Sigmoid colon (tissue), 4 donors: ENCODE results near the gene UBALD2.

ENCODE experiments used
- EP300 ChIP-seq, 4 donors: sonication (generic); formaldehyde crosslinking; IDR thresholded peaks; one replicate each; pipeline ENCODE4 v1.6.1; 2017; ENCODE audit warnings: antibody characterized with exemption in 4 of 4
- POLR2A ChIP-seq, 2 donors: fragments of 450-650 bp; IDR thresholded peaks; one replicate each; pipeline ENCODE4 v1.6.1; 2016; ENCODE audit warnings: antibody characterized with exemption in 2 of 2, mild to moderate bottlenecking in 2 of 2, moderate library complexity in 2 of 2
- POLR2AphosphoS5 ChIP-seq, 4 donors: sonication (generic); formaldehyde crosslinking; IDR thresholded peaks; one replicate each; pipeline ENCODE4 v1.6.1; 2017; ENCODE audit warnings: antibody characterized with exemption in 4 of 4
- TF ChIP-seq, protein P1 (sequence below), 4 experiments: fragments of 450-650 bp in 3 of 4; fragments of 200-600 bp in 1 of 4; IDR thresholded peaks; one replicate each; pipeline ENCODE4 v1.5.1; 2016 to 2019; ENCODE audit warnings: antibody characterized with exemption in 4 of 4, mild to moderate bottlenecking in 3 of 4, moderate library complexity in 2 of 4

GRCh38 chr17:76296186-76296585 lies 31.0 kb downstream of the UBALD2 start:
- TF ChIP-seq POLR2A (IDR thresholded peaks at IDR 0.05) (no peak), EP300 (IDR thresholded peaks at IDR 0.05) (no peak), POLR2AphosphoS5 (IDR thresholded peaks at IDR 0.05) (no peak)
- TF ChIP-seq, protein P1, sequence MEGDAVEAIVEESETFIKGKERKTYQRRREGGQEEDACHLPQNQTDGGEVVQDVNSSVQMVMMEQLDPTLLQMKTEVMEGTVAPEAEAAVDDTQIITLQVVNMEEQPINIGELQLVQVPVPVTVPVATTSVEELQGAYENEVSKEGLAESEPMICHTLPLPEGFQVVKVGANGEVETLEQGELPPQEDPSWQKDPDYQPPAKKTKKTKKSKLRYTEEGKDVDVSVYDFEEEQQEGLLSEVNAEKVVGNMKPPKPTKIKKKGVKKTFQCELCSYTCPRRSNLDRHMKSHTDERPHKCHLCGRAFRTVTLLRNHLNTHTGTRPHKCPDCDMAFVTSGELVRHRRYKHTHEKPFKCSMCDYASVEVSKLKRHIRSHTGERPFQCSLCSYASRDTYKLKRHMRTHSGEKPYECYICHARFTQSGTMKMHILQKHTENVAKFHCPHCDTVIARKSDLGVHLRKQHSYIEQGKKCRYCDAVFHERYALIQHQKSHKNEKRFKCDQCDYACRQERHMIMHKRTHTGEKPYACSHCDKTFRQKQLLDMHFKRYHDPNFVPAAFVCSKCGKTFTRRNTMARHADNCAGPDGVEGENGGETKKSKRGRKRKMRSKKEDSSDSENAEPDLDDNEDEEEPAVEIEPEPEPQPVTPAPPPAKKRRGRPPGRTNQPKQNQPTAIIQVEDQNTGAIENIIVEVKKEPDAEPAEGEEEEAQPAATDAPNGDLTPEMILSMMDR (IDR thresholded peaks at IDR 0.05), result no peak
